SK-N-SH (cell line): ENCODE data around the gene KRT33A. TPM values are rescaled to one million over a fixed set of nuclear protein-coding genes. Genes with fewer than 3 reads are reported as not detected.

Experiments used
- CTCF ChIA-PET: fragments of 300-600, 350-600 bp; formaldehyde crosslinking; extraction: SDS; loops from one replicate; lab custom pipeline; 2021; lab: Yijun Ruan, JAX
- POLR2A ChIA-PET: fragments of 350-600 bp; sonication (Branson Sonifier 250); formaldehyde crosslinking; extraction: SDS; loops from one replicate; lab custom pipeline; 2020; ENCODE audit warnings: antibody characterized with exemption, inconsistent platforms; lab: Yijun Ruan, JAX
- DNase-seq: peaks from one replicate; pipeline ENCODE4 v3.0.0; 2012
- H2AFZ ChIP-seq: fragments of 200-600 bp; sonication (generic); 2 replicates; pipeline ENCODE4 v1.8.1; 2016; ENCODE audit warnings: antibody characterized with exemption, mild to moderate bottlenecking, low read depth
- H3F3A ChIP-seq: fragments of 200-600 bp; sonication (generic); replicated peaks from 2 replicates; pipeline ENCODE3; 2016; ENCODE audit warnings: antibody characterized with exemption, mild to moderate bottlenecking; ENCODE audit not compliant: insufficient read depth
- H3K27ac ChIP-seq, 2 experiments: fragments of 200-500 bp in 1 of 2; fragments of 200-600 bp in 1 of 2; sonication (Bioruptor generic) in 1 of 2; sonication (generic), shearing (Covaris generic) in 1 of 2; 2 replicates each; pipeline versions ENCODE4 v1.5.1 to v1.6.1; 2014 to 2016; ENCODE audit warnings: low read depth in 2 of 2, inconsistent platforms in 1 of 2, low read length in 1 of 2, mild to moderate bottlenecking in 1 of 2, mixed read lengths in 1 of 2
- H3K27me3 ChIP-seq: fragments of 200-600 bp; sonication (generic), shearing (Covaris generic); 2 replicates; pipeline ENCODE4 v1.6.1; 2016; ENCODE audit warnings: mixed run types; ENCODE audit not compliant: insufficient read depth
- H3K36me3 ChIP-seq, 2 experiments: fragments of 200-500 bp in 1 of 2; fragments of 200-600 bp in 1 of 2; sonication (Bioruptor generic) in 1 of 2; sonication (generic) in 1 of 2; replicated peaks in 1 of 2; 2 replicates each; pipeline versions ENCODE3 to v1.5.1; 2014 to 2016; ENCODE audit warnings: low read length in 1 of 2, mild to moderate bottlenecking in 1 of 2; ENCODE audit not compliant: insufficient read depth in 2 of 2, control insufficient read depth in 1 of 2
- H3K4me1 ChIP-seq, 2 experiments: fragments of 200-500 bp in 1 of 2; fragments of 200-600 bp in 1 of 2; sonication (Bioruptor generic) in 1 of 2; sonication (generic), shearing (Covaris generic) in 1 of 2; 2 replicates each; pipeline versions ENCODE4 v1.5.1 to v1.6.1; 2014 to 2016; ENCODE audit warnings: low read depth in 1 of 2, low read length in 1 of 2, mixed run types in 1 of 2; ENCODE audit not compliant: insufficient read depth in 2 of 2, control insufficient read depth in 1 of 2
- H3K4me2 ChIP-seq: fragments of 200-600 bp; sonication (generic), shearing (Covaris generic); 2 replicates; pipeline ENCODE4 v1.6.1; 2017; ENCODE audit warnings: mixed run types
- H3K4me3 ChIP-seq, 2 experiments: fragments of 200-500 bp in 1 of 2; fragments of 200-600 bp in 1 of 2; sonication (Bioruptor generic) in 1 of 2; sonication (generic), shearing (Covaris generic) in 1 of 2; 2 replicates each; pipeline versions ENCODE4 v1.5.1 to v1.8.1; 2014 to 2016; ENCODE audit warnings: low read depth in 2 of 2, inconsistent platforms in 1 of 2, low read length in 1 of 2, mild to moderate bottlenecking in 1 of 2, mixed read lengths in 1 of 2, moderate library complexity in 1 of 2
- H3K79me2 ChIP-seq: fragments of 200-600 bp; sonication (generic); 2 replicates; pipeline ENCODE4 v1.8.1; 2017; ENCODE audit warnings: mild to moderate bottlenecking; ENCODE audit not compliant: insufficient read depth
- H3K9ac ChIP-seq: fragments of 200-600 bp; sonication (generic); 2 replicates; pipeline ENCODE4 v1.6.1; 2017; ENCODE audit warnings: mixed run types
- H3K9me2 ChIP-seq: fragments of 200-600 bp; sonication (generic); 2 replicates; pipeline ENCODE4 v1.6.1; 2017; ENCODE audit warnings: mixed run types
- H3K9me3 ChIP-seq: fragments of 200-600 bp; sonication (generic); 2 replicates; pipeline ENCODE4 v1.6.1; 2017; ENCODE audit warnings: mixed run types, mild to moderate bottlenecking, moderate library complexity
- H4K20me1 ChIP-seq: fragments of 200-600 bp; sonication (generic); 2 replicates; pipeline ENCODE4 v1.6.1; 2017; ENCODE audit warnings: mild to moderate bottlenecking, mixed run types; ENCODE audit not compliant: insufficient read depth
- EZH2phosphoT487 ChIP-seq: fragments of 200-600 bp; sonication (generic); IDR thresholded peaks from 2 replicates; pipeline ENCODE4 v1.6.1; 2017; ENCODE audit warnings: low read depth, mixed run types, mild to moderate bottlenecking, antibody characterized with exemption, moderate library complexity, borderline replicate concordance
- FOSL2 ChIP-seq: IDR thresholded peaks from 2 replicates; pipeline ENCODE4 v1.4.0; 2012; ENCODE audit warnings: low read depth, mild to moderate bottlenecking, moderate library complexity, borderline replicate concordance
- FOXJ3 ChIP-seq: sonication (generic); formaldehyde crosslinking; IDR thresholded peaks from 2 replicates; pipeline ENCODE4 v1.5.1; 2020; ENCODE audit warnings: mild to moderate bottlenecking, missing genetic modification reagents
- GABPA ChIP-seq: IDR thresholded peaks from 2 replicates; pipeline ENCODE4 v1.4.0; 2012; ENCODE audit warnings: low read depth, mild to moderate bottlenecking
- MEF2A ChIP-seq: IDR thresholded peaks from 2 replicates; pipeline ENCODE4 v1.4.0; 2012; ENCODE audit warnings: low read depth, borderline replicate concordance
- MXI1 ChIP-seq: IDR thresholded peaks from 2 replicates; pipeline ENCODE4 v1.6.1; 2012; ENCODE audit warnings: mild to moderate bottlenecking, low read depth, low read length, improper control_type of control experiment
- NFIC ChIP-seq: IDR thresholded peaks from 2 replicates; pipeline ENCODE4 v1.4.0; 2012; ENCODE audit warnings: borderline replicate concordance
- RAD21 ChIP-seq: IDR thresholded peaks from 2 replicates; pipeline ENCODE4 v1.6.1; 2012; ENCODE audit warnings: mild to moderate bottlenecking, low read length
- REST ChIP-seq: IDR thresholded peaks from 2 replicates; pipeline ENCODE4 v1.6.1; 2012; ENCODE audit warnings: mild to moderate bottlenecking, low read depth, low read length, moderate library complexity
- RXRA ChIP-seq: IDR thresholded peaks from 2 replicates; pipeline ENCODE4 v1.4.0; 2012; ENCODE audit warnings: low read depth, mild to moderate bottlenecking, borderline replicate concordance
- SIN3A ChIP-seq: IDR thresholded peaks from 2 replicates; pipeline ENCODE4 v1.6.1; 2012; ENCODE audit warnings: low read depth, mild to moderate bottlenecking, low read length, moderate library complexity, borderline replicate concordance
- SMC3 ChIP-seq: IDR thresholded peaks from 2 replicates; pipeline ENCODE4 v1.6.1; 2012; ENCODE audit warnings: low read depth, low read length, improper control_type of control experiment
- TAF1 ChIP-seq: IDR thresholded peaks from 2 replicates; pipeline ENCODE4 v1.6.1; 2012; ENCODE audit warnings: low read depth, mild to moderate bottlenecking, low read length, moderate library complexity, borderline replicate concordance
- TCF12 ChIP-seq: IDR thresholded peaks from 2 replicates; pipeline ENCODE4 v1.4.0; 2012
- USF2 ChIP-seq: fragments of 150-350 bp; IDR thresholded peaks from 2 replicates; pipeline ENCODE4 v1.6.1; 2017; ENCODE audit warnings: antibody characterized with exemption, low read length, low read depth, borderline replicate concordance
- ZBTB33 ChIP-seq: IDR thresholded peaks from 2 replicates; pipeline ENCODE4 v1.4.0; 2012; ENCODE audit warnings: low read depth, borderline replicate concordance
- WGBS: methylation state at CpG from one replicate; pipeline ENCODE4 v1.1.6; 2017; ENCODE audit warnings: low lambda C conversion rate; 5-methylcytosine and 5-hydroxymethylcytosine counted together
- polyA plus RNA-seq, 3 experiments: library from polyadenylated mRNA; depleted of rRNA; stranded (reverse); fragments of >200 nt; gene quantifications; 2 replicates each; pipeline ENCODE4 v1.2.3, GENCODE V29; 2012

KRT33A gene
- polyA plus RNA-seq, 1 of the 3 experiments (the other 2 are of a cell fraction), result not detected

GRCh38 chr17:41334385-41335305 is 16.0 kb downstream of the KRT33A start:
- Histone ChIP-seq H3K9ac (no peak overlapping the region), H3K79me2 (no peaks in the 10 kb centered on the region), H3K9me2 (no peaks in the 10 kb centered on the region), H3K4me1 (no peaks in the 10 kb centered on the region), H2AFZ (no peak overlapping the region), H3K9me3 (no peaks in the 10 kb centered on the region), H4K20me1 (no peaks in the 10 kb centered on the region), H3F3A (no peaks in the 10 kb centered on the region), H3K27ac (no peak overlapping the region), H3K27me3 (no peaks in the 10 kb centered on the region), H3K4me2 (no peak overlapping the region), H3K4me3 (no peak overlapping the region), H3K36me3 (no peaks in the 10 kb centered on the region)
- DNase-seq, result no peak
- ChIA-PET POLR2A (no interaction called here), CTCF (interaction anchor here (0.6 to 2.2 kb wide), 2 partner anchors 13 to 1902 kb away, joined by 3 to 9 read pairs; no protein-coding TSS in a partner anchor)
- 41% methylated on average over 5 of the region's 6 CpGs for WGBS
- no peak for TF ChIP-seq ZBTB33
- no peak for TF ChIP-seq SMC3
- TF ChIP-seq RXRA, result no peak
- no peak for TF ChIP-seq FOSL2
- no peak for TF ChIP-seq SIN3A
- TF ChIP-seq TCF12, result no peak
- TF ChIP-seq RAD21, result no peak
- no peak for TF ChIP-seq NFIC
- TF ChIP-seq MEF2A, result no peak
- TF ChIP-seq MXI1, result no peak
- no peak for TF ChIP-seq EZH2phosphoT487
- no peak for TF ChIP-seq FOXJ3 (CRISPR knock-in tag)
- TF ChIP-seq REST, result no peak
- TF ChIP-seq USF2, result no peak
- no peak for TF ChIP-seq GABPA
- TF ChIP-seq TAF1, result no peak
